Coronary artery (tissue), 2 donors: ENCODE data around the gene CHCT1.

Source experiments
- DNase-seq: peaks from one replicate; pipeline ENCODE4 v3.0.0-alpha.2; 2017; ENCODE audit warnings: low spot score
- H3K27ac ChIP-seq, 2 donors: fragments of 200-600 bp; sonication (generic); one replicate each; pipeline ENCODE4 v1.5.1; 2016 to 2019
- H3K4me3 ChIP-seq: fragments of 200-600 bp; sonication (generic); 2 replicates; pipeline ENCODE4 v1.5.1; 2016; ENCODE audit warnings: mild to moderate bottlenecking, moderate library complexity
- CTCF ChIP-seq: fragments of 200-600 bp; sonication (generic); IDR thresholded peaks from one replicate; pipeline ENCODE4 v1.5.1; 2019; ENCODE audit warnings: antibody characterized with exemption

Gene CHCT1

GRCh38 chr17:60392845-60393702, 29.2 kb upstream of the CHCT1 start:
- DNase-seq = no peak
- TF ChIP-seq CTCF = no peak

GRCh38 chr17:60393840-60394723, 28.2 kb upstream of the CHCT1 start:
- no peak for TF ChIP-seq CTCF
- H3K27ac ChIP-seq = no peak overlapping the region
- DNase-seq = no peak
- no peak overlapping the region for H3K4me3 ChIP-seq

More at GRCh38 chr17:60392845-60393702, 29.2 kb upstream of the CHCT1 start:
- H3K4me3 ChIP-seq = peak overlapping the region; percentile 84
- peak overlapping the region; percentile 90 for H3K27ac ChIP-seq

- DNase-seq = no peak
- no peak for TF ChIP-seq CTCF
- Histone ChIP-seq H3K27ac (no peak overlapping the region), H3K4me3 (no peak overlapping the region)
These were observed 26.7 kb upstream of the CHCT1 start for GRCh38 chr17:60395508-60396065.

- no peak overlapping the region for H3K27ac ChIP-seq
- no peak for DNase-seq
- no peak for TF ChIP-seq CTCF
- H3K4me3 ChIP-seq = no peak overlapping the region
These were observed 25.9 kb upstream of the CHCT1 start for GRCh38 chr17:60396412-60396811.

GRCh38 chr17:60398227-60398959, 23.9 kb upstream of the CHCT1 start:
- no peak overlapping the region for H3K27ac ChIP-seq
- no peak for DNase-seq
- no peak overlapping the region for H3K4me3 ChIP-seq
- no peak for TF ChIP-seq CTCF

- Histone ChIP-seq H3K4me3 (no peak overlapping the region), H3K27ac (no peak overlapping the region)
- no peak for DNase-seq
- TF ChIP-seq CTCF = no peak
These were observed 20.5 kb upstream of the CHCT1 start for GRCh38 chr17:60401819-60402218.
